Measurements from ENCODE around the gene PDE6B.

Gene PDE6B

DNA sequence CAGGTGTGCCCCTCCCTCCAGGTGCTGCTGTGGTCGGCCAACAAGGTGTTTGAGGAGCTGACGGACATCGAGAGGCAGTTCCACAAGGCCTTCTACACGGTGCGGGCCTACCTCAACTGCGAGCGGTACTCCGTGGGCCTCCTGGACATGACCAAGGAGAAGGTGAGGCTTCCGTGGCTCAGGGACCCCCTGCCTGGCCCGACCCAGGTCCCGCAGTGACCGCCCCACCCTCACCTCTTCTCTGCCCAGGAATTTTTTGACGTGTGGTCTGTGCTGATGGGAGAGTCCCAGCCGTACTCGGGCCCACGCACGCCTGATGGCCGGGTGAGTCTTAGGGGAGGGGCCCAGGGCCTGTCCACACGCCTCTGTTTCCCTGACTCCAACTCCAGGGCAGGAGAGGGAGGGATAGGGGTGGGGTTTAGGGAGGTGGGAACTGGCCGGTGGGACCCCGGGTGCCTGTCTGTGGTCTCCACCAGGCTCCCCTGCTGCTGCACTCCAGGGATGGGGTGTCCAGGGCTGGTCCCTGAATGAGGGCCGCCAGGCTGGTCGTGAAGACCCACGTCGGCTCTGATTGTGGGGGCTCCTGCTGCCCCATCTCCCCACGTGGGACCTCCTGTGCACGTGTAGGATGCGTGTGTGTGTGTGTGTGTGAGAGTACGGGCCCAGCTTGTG lies 28.6 kb downstream of the PDE6B start:
- intact Hi-C loops (cut with DNase I) = no loop called here
- DNase-seq = peak in 3 of 10 donors; percentile 29 to 85 (median 71)

DNA sequence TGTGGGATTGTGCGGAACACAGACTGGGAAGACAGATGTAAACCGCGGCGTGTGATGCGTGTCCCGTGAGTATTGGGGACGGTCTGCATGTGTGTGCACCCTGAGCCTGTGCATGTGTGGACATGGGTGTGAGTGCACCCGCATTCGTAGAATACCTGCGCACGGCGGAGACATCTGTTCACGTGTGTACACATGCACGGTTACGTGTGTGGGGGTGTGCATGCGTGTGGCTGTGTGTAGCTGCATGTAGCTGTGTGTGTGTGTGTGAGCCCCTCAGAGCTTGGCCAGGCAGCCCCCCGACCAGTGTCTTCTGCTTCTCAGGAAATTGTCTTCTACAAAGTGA lies 29.1 kb downstream of the PDE6B start:
- intact Hi-C loops (cut with DNase I) = no loop called here
- peak in 3 of 10 donors; percentile 7 to 82 (median 61) for DNase-seq

DNA sequence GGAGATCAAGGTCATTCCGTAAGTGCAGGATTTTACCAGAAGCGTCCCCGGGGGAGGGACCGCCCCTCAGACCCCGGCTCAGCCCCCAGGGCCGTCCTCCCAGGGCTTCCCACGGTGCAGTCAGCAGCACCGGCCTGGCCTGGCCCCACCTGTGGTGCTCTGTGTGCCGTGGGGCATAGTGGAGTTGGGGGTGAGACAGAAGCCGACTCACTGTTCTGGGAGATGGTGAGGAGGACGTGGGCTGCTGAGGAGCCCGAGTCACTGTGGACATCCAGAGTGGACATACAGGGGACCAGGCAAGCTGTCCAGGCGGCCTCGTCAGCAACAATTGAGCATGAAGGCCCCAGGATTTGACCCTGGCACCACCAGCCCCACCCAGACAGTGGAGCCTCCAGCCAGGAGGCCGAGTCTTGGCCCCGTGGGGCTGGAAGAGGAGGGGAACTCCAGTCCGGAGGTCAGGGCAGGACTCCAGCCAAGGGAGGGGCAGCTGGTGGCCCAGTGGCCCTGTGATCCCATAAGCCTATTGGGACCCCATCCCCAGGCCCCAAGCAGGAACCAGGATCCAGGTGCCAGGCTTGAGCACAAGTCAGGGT lies 29.6 kb downstream of the PDE6B start:
- DNase-seq = peak in 8 of 10 donors; percentile 30 to 93 (median 60)
- intact Hi-C loops (cut with DNase I) = no loop called here

DNA sequence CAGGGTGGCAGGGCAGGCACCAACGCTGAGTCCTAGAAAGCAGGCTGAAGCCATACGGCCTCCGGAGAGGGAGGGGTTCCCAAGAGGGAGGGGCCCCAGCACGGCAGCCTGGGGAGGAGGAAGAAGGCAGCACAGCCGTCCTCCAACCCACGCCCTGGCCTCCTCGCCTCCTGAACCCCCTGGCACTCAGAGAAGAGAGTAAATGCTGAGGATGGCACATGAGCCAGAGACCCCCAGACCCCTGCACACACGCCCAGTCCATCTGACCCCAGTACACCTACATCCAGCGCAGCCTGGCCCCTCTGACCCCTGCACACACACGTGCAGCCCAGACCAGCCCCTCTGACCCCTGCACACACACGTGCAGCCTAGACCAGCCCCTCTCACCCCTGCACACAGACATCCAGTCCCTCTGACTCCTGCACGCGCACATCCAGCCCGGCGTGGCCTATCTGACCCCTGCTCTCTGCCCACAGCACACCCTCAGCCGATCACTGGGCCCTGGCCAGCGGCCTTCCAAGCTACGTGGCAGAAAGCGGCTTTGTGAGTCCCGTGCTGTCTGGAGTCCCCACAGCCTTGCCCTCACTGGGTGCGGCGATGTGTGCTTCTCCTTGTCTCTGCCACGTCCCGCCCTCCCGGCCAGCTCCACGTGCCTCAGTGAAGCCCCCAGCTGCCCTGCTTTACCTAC lies 30.2 kb downstream of the PDE6B start:
- peak in 5 of 10 donors; percentile 26 to 89 (median 71) for DNase-seq
- intact Hi-C loops (cut with DNase I) = no loop called here

DNA sequence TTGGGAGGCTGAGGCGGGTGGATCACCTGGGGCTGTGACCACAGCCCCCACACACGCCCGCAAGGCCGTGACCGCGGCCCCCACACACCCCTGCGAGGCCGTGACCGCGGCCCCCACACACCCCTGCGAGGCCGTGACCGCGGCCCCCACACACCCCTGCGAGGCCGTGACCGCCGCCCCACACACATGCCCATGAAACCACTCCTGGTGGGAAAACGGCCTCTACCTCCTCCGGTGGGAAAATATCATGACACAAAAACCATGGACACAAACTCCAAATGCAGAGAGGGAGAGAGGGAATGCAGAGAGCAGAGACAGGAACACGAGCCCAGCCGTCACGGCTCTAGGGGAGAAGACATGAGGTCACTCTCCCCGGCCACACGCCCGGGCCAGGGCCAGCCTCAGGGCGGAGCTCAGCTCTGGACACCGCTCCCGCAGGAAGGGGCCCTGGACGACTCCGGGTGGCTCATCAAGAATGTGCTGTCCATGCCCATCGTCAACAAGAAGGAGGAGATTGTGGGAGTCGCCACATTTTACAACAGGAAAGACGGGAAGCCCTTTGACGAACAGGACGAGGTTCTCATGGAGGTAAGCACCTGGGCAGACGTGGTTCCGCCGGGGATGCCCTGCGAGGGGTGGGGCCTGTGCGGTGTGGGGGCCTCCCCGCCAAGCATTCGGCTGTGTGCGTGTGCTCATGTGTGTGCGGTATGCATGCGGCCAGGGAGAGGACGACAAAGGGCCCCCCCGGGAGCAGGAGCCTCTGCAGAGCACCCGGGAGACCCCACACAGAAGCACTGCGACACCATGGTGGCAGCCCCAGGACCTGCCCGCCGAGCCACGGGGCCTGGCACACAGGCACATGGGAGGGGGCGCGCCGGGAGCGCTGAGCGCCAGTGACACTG lies 31.3 kb downstream of the PDE6B start:
- peak in 4 of 10 donors; percentile 25 to 88 (median 76) for DNase-seq
- intact Hi-C loops (cut with DNase I) = no loop called here

DNA sequence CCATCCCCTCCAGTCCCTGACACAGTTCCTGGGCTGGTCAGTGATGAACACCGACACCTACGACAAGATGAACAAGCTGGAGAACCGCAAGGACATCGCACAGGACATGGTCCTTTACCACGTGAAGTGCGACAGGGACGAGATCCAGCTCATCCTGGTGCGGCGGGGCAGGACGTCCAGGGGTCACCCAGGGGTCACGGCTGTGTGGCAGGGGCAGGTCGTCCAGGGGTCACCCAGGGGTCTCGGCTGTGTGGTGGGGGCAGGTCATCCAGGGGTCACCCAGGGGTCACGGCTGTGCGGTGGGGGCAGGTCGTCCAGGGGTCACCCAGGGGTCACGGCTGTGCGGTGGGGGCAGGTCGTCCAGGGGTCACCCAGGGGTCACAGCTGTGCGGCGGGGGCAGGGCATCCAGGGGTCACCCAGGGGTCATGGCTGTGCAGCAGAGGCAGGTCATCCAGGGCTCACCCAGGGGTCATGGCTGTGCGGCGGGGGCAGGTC lies 32.0 kb downstream of the PDE6B start:
- peak in 4 of 10 donors; percentile 16 to 78 (median 64) for DNase-seq
- intact Hi-C loops (cut with DNase I) = no loop called here

DNA sequence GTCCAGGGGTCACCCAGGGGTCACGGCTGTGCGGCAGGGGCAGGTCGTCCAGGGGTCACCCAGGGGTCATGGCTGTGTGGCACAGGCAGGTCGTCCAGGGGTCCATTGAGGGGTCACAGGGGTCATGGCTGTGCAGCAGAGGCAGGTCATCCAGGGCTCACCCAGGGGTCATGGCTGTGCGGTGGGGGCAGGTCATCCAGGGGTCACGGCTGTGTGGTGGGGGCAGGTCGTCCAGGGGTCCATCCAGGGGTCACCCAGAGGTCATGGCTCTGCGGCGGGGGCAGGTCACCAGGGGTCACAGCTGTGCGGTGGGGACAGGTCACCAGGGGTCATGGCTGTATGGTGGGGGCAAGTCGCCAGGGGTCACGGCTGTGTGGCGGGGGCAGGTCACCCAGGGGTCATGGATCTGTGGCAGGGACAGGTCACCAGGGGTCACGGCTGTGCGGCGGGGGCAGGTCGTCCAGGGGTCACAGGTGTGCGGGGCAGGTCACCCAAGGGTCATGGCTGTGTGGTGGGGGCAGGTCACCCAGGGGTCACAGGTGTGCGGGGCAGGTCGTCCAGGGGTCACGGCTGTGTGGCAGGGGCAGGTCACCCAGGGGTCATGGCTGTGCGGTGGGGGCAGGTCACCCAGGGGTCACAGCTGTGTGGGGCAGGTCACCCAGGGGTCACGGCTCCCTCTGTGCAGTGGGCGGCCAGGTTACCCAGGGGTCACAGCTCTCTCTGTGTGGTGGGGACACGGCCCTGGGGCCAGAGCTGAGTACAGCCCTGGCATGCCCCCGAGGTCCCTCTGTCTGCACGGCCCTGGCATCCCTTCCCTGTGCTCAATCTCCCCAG lies 32.7 kb downstream of the PDE6B start:
- peak in 4 of 10 donors; percentile 21 to 80 (median 74) for DNase-seq
- intact Hi-C loops (cut with DNase I) = no loop called here

DNA sequence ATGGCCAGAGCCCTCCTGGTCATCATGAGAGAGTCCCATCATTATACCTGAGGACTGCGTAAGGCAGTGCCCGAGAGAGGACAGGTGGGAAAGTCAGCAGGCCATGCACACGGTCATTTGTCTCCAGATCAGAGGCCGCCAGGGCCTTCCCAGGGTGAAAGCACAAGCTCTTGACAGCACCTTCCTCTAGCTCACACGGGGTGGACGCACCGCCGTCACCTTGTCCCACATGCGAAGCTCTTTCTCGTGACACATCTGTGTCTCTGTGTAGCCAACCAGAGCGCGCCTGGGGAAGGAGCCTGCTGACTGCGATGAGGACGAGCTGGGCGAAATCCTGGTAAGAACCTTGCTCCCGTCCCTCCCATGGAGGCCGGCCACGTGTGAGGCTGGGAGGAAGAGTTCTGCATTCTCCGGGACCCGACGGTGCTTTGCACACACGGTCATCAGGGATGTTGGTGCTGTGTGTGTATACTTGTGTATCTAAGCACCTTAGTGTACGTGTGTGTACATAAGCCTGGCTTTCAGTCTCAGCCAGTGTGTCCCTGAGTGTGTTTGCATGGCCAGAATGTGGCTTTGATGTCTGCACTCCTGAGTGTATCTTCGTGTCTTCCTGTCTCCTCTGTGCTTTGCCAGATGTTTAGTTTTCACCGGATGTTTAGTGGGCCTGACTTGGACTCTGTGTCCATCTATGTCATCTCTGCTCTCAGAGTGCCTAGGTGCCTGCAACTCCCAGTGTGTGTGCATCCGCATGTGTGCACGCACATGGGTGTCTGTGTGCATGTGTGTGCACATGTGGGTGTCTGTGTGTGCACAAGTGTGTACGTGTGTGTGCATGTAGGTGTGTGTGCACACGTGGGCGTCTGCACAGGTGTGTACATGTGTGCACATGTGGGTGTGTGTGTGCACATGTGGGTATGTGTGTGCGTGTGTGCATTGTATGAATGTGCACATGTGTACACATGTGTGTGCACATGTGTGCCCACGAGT lies 33.6 kb downstream of the PDE6B start:
- peak in 4 of 10 donors; percentile 5 to 76 (median 69) for DNase-seq

DNA sequence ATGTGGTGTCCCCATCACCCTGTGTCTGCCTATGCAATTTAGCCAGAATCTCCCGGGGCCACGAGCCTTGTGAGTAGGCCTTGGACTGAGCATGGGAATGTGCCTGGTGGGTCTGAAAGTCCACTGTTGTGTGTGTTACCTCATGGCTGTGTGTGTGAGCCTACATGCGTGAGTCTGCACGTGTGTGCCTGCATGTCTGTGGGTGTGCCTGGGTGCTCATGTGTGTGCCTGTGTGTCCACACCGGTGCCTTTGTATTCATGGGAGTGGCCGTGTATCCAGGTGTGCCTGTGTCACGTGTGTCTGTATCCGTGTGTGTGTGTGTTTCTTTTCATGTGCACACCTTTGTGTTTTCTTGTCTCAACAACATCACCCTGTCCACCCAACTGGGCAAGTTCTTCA lies 34.5 kb downstream of the PDE6B start:
- intact Hi-C loops (cut with DNase I) = no loop called here
- DNase-seq = peak in 4 of 10 donors; percentile 12 to 42 (median 28)

More for the DNA sequence above, 33.6 kb downstream of the PDE6B start:
- intact Hi-C loops (cut with DNase I) = no loop called here

DNA sequence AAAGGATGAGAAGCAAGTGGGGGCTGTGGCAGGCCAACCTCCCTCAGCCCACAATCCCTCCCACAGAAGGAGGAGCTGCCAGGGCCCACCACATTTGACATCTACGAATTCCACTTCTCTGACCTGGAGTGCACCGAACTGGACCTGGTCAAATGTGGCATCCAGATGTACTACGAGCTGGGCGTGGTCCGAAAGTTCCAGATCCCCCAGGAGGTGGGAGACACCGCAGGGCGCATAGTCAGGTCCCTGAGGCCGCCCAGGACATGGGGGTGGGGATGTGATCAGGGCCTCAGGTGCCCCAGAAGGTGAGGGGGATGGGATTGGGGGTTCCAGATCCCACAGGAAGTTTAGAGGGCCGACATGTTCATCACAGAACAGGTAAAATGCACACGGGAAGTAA lies 35.0 kb downstream of the PDE6B start:
- intact Hi-C loops (cut with DNase I) = no loop called here

DNA sequence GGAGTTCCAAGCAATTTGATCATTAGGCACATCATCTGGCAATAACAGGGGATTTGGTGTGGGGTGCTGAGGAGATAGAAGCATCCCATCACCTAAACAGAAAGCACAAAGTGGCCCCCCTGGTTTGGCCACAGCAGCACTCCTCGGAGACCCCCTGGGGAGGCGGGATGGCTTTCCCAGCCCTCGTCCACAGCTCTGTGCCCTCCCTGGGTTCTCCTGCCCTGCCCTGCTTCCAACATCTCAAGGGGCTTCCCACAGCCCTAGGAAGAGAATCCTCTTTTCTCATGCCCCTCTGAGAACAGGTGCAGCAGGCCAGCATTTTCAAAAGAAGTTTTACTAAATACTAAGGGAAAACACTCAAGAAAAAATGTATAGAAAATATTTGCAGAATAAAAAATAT lies 35.9 kb downstream of the PDE6B start:
- DNase-seq = peak in 3 of 10 donors; percentile 30 to 66 (median 60)
- intact Hi-C loops (cut with DNase I) = no loop called here

More for the DNA sequence above, 35.0 kb downstream of the PDE6B start:
- DNase-seq = peak in 4 of 10 donors; percentile 5 to 66 (median 42)

DNA sequence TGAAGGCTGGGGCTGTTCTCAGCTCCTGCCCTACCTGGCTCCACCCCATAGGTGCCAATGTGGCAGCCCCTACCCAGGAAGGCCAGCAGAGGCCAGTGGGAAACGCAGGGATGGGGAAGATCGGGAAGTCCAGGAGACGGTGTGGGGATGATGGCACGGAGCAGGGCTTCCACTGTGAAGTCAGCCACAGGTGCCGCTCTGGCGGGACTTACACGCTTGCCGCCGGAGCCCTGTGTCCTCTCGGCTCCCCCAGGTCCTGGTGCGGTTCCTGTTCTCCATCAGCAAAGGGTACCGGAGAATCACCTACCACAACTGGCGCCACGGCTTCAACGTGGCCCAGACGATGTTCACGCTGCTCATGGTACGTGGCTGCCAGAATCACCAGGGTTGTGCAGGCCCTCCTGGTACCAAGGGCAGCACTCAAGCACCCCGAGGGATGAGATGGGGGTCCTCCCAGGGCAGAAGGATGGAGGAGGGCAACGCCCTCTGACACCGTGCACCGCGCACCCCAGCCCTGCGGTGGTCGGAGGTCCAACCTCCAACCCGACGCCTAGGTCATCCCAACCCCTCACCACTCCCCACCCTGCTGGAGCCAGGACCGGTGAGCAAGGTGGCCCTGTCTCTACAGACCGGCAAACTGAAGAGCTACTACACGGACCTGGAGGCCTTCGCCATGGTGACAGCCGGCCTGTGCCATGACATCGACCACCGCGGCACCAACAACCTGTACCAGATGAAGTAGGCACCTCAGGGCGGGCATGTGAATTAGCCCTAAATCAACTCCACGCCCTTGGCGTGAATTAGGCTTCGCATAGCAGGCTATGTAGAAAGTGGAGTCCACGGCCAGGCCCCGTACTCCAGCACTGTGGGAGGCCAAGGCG lies 36.7 kb downstream of the PDE6B start:
- intact Hi-C loops (cut with DNase I) = no loop called here
- peak in 4 of 10 donors; percentile 25 to 78 (median 70) for DNase-seq

DNA sequence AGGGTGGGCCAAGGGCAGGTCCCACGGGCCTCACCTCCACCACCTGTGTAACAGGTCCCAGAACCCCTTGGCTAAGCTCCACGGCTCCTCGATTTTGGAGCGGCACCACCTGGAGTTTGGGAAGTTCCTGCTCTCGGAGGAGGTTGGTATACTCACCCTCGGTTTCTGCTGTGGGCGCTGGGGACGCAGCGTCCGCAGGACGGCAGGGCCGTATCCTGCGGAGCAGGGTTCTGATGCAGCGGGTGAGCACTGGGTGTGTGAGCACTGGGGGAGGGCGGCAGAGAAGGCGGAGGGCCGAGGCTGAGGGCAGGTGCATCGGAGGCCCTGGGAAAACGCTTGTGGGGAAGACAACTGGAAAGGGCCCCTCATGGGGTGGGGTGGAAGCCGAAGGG lies 37.7 kb downstream of the PDE6B start:
- intact Hi-C loops (cut with DNase I) = no loop called here

DNA sequence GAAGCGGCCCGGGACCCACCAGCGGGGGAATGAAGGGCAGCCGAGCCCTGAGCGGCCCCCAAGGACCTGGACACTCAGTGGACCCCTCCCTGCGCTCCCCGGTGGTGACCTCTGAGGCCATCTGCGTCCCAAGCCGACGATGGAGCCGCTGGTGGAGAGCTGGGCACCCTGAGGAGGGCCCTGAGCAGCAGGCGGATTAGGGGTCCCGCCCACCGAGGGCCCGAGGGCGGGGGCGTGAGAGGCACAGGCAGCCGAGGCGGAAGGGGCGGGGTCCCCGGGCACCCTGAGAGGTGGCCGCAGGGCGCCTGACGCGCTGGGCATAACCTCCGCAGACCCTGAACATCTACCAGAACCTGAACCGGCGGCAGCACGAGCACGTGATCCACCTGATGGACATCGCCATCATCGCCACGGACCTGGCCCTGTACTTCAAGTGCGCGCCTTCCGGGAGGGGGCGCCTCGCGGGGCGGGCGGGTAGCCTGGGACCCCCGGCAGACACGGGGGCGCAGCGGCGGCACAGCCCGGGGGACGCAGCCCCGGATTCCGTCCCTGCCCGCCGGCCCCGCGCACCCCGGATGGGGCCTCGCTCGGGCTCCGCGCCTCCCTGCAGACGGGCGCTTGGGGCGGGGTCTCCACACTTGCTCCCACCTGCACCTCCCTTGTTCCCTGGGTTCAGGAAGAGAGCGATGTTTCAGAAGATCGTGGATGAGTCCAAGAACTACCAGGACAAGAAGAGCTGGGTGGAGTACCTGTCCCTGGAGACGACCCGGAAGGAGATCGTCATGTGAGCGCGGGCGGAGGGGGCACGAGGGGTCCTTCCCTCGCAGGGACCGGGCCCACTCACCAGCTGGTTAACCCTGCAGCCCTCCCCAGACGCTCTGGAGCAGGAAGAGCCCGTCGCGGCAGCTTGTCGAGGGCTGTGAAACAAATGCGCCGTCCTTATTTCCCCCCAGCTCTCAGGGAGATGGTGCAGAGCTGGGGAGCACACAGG lies 38.4 kb downstream of the PDE6B start:
- intact Hi-C loops (cut with DNase I) = no loop called here
- peak in 8 of 10 donors; percentile 38 to 92 (median 65) for DNase-seq

More for the DNA sequence above, 37.7 kb downstream of the PDE6B start:
- peak in 4 of 10 donors; percentile 26 to 86 (median 76) for DNase-seq

DNA sequence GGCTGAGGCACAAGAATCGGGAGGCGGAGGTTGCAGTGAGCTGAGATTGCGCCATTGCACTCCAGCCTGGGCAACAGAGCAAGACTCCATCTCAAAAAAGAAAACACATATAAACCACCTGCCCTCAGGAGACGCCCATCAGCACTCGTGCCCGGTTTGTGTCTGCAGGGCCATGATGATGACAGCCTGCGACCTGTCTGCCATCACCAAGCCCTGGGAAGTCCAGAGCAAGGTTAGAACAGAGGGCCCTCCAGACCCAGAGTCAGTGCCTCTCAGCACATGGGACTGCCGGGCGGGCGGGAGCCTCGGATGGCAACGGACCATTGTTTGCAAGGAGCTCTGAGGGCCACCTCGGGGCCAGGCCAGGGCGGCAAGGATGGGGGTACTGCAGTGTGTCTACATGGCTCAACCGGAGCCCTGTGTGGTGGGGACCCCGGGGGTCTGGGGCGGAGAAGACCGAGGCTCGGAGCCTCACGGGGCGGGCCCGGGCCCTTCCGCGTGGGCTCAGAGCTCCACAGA lies 39.4 kb downstream of the PDE6B start:
- intact Hi-C loops (cut with DNase I) = no loop called here
- DNase-seq = peak in 5 of 10 donors; percentile 6 to 80 (median 64)

DNA sequence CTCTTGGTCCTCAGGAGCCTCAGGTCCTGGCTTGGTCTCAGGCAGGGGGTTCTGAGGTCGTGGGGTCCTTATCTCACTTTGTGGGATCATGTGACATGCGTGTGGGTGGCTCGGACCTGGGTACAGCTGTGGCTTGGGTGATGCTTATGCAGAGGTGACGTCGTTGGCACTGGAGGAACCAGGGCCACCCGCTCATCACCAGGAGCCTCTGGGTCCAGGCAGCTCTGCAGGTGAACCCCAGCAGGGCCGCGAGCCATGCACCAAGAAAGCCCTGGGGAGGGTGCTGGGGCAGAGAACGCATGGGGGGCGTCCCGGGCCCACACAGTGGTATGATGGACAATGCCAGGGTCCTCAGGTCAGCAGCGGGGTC lies 40.0 kb downstream of the PDE6B start:
- peak in 4 of 10 donors; percentile 4 to 77 (median 52) for DNase-seq
- intact Hi-C loops (cut with DNase I) = no loop called here
